ENCODE measurements around the gene GCNT1.

DNA sequence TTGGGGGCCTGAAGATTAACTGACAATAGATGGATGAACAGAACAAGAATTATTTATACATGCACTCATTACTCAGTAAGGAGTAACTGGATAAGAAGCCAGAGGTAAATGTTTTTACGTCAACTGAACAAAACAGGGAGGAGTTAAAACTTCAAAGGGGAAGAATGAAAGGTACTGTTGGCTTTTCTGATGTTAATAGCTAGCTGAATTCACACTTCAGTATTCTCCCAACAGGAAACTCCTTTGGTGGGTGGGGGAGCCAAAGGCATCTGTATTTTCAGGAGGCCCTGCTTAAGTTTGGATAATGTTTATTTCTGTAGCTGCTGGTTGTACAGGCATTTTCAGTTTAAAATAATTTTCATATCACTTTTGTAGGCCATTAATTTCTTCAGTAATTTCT, 41.6 kb upstream of the GCNT1 start:
- TF ChIP-seq POLR2A (IDR thresholded peaks at IDR 0.05; ENCODE audit: low read depth, low read length) = no peak
- TF ChIP-seq PAX5 (IDR thresholded peaks at IDR 0.05; ENCODE audit: insufficient read depth, low read length, severe bottlenecking) = no peak
- TF ChIP-seq TAF1 (IDR thresholded peaks at IDR 0.05; ENCODE audit: low read depth, low read length) = no peak
- no peak for TF ChIP-seq POLR2AphosphoS5 (IDR thresholded peaks at IDR 0.05; ENCODE audit: low read depth, low read length)
